Upper lobe of left lung (tissue), 4 donors: Measurements from ENCODE around the gene TTLL1.

Source experiments
- CTCF ChIP-seq, 6 experiments: fragments of 450-650 bp in 4 of 6; fragments of 200-600 bp in 2 of 6; sonication (generic) in 2 of 6; IDR thresholded peaks; one replicate each; pipeline ENCODE4 v1.5.1; 2016 to 2019; ENCODE audit warnings: antibody characterized with exemption in 6 of 6
- POLR2A ChIP-seq, 4 donors: fragments of 450-650 bp; IDR thresholded peaks; one replicate each; pipeline ENCODE4 v1.5.1; 2016 to 2017; ENCODE audit warnings: antibody characterized with exemption in 4 of 4, mild to moderate bottlenecking in 2 of 4
- POLR2AphosphoS5 ChIP-seq, 2 donors: sonication (generic); formaldehyde crosslinking; IDR thresholded peaks; one replicate each; pipeline ENCODE4 v1.5.1; 2017; ENCODE audit warnings: antibody characterized with exemption in 2 of 2

- TF ChIP-seq CTCF (IDR thresholded peaks at IDR 0.05) (no peak), POLR2A (IDR thresholded peaks at IDR 0.05) (no peak), POLR2AphosphoS5 (IDR thresholded peaks at IDR 0.05) (no peak)
These were observed 50.9 kb downstream of the TTLL1 start for GRCh38 chr22:43038325-43038724.
